Gastrocnemius medialis (tissue), 4 donors: ENCODE results near the gene UROC1. TPM values are rescaled to one million over a fixed set of nuclear protein-coding genes. Genes with fewer than 3 reads are reported as not detected.

Experiments
- ATAC-seq, 2 donors: fragments of 150-250 bp; one replicate each; pipeline ENCODE4 v1.9.1; 2016
- DNase-seq, 2 donors: peaks; one replicate each; pipeline ENCODE4 v3.0.0-alpha.2; 2019
- H3K27ac ChIP-seq, 4 donors: fragments of 200-600 bp; sonication (generic); 1 replicate in 1 of 4; 2 replicates in 3 of 4; pipeline ENCODE4 v1.5.1; 2016 to 2018; ENCODE audit warnings: mild to moderate bottlenecking in 2 of 4, moderate library complexity in 1 of 4
- H3K27me3 ChIP-seq, 3 donors: fragments of 200-600 bp; sonication (generic) in 2 of 3; 1 replicate in 1 of 3; 2 replicates in 2 of 3; pipeline versions ENCODE4 v1.5.1 to v1.6.0; 2016 to 2019; ENCODE audit warnings: mild to moderate bottlenecking in 1 of 3, moderate library complexity in 1 of 3
- H3K36me3 ChIP-seq, 2 donors: fragments of 200-600 bp; sonication (generic) in 1 of 2; one replicate each; pipeline ENCODE4 v1.5.1; 2017 to 2018
- H3K4me1 ChIP-seq, 2 donors: fragments of 200-600 bp; sonication (generic) in 1 of 2; one replicate each; pipeline ENCODE4 v1.5.1; 2016 to 2017; ENCODE audit warnings: mild to moderate bottlenecking in 2 of 2
- H3K4me3 ChIP-seq, 4 donors: fragments of 200-600 bp; sonication (generic) in 3 of 4; 1 replicate in 1 of 4; 2 replicates in 3 of 4; pipeline ENCODE4 v1.5.1; 2016 to 2019; ENCODE audit warnings: mild to moderate bottlenecking in 2 of 4
- H3K9me3 ChIP-seq, 3 donors: fragments of 200-600 bp; sonication (generic) in 2 of 3; 1 replicate in 1 of 3; 2 replicates in 2 of 3; pipeline ENCODE4 v1.5.1; 2016 to 2019
- POLR2A ChIP-seq, 2 donors: fragments of 450-650 bp; IDR thresholded peaks; one replicate each; pipeline ENCODE4 v1.6.1; 2017; ENCODE audit warnings: antibody characterized with exemption in 2 of 2, mild to moderate bottlenecking in 2 of 2, moderate library complexity in 2 of 2
- in situ Hi-C, 4 donors: fragments of 200-750 bp; cut with MboI; loops; one replicate each; pipeline versions ENCODE4 v1.15.0 to v1.8.0; 2017; ENCODE audit warnings: low sequenced_read_pairs in 4 of 4
- intact Hi-C: fragments of 100-400 bp; cut with DNase I; formaldehyde crosslinking; loops from one replicate; pipeline ENCODE4 v1.15.1; 2023; ENCODE audit warnings: low total_unique reads
- total RNA-seq, 4 donors: library from RNA; depleted of rRNA; stranded (reverse); fragments of >200 nt; gene quantifications; one replicate each; pipeline versions ENCODE4 v1.1.0 to v1.2.3, GENCODE V29; 2016
- TF ChIP-seq, protein P1 (sequence below), 5 experiments: fragments of 450-650 bp in 3 of 5; fragments of 200-600 bp in 2 of 5; sonication (generic) in 2 of 5; IDR thresholded peaks in 4 of 5; conservative IDR thresholded peaks in 1 of 5; 1 replicate in 4 of 5; 2 replicates in 1 of 5; pipeline ENCODE4 v1.5.1; 2016 to 2019; ENCODE audit warnings: antibody characterized with exemption in 5 of 5, mild to moderate bottlenecking in 3 of 5, moderate library complexity in 3 of 5

Gene UROC1
- total RNA-seq, 4 donors from 2014 or later = 0.07 to 0.36 TPM; not detected in 2

DNA sequence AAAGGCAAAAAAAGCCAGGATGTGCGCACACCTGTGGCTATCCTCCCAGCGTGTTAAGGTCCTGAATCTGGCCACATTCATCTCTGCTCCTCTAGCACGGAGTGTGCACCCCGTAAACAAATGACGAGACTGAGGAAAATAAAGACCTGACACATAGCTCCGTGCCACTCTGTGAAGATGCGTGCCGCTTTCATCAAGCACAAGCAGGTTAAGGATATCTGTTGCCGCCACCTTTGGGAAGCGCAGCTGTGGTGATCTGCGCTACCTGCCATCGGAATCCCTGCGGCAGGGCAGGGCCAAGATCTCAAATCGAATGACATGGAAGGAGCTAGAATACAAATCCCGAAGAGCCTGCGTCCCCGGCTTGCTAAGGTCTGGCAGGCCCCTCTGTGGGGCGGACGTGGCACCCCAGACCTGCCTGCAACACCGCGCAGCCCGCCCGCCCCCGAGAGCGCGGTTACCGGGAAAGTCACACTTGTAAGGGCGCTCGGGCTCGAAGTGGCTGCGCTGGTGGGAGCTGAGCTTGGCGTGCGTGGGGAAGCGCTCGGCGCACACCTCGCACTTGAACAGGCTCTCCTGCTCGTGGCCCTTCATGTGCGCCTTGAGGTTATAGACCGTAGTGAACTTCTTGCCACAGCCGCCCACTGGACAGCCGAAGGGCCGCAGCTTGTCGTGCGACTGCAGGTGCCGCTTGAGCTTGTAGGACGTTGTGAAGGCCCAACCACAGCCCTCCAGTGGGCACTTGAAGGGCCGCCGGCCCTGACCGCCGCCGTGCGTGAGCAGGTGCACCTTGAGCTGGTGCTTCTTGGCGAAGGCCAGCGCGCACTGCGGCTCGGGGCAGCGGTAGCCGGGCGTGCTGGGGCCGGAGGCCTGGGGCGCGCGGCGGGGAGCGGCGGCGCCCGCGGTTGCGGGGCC, 42.8 kb downstream of the UROC1 start:
- DNase-seq = peak in 1 of 2 donors; percentile 66
- in situ Hi-C loops (loop anchor here in 2 of 4 donors (10.0 kb wide), 2 partner anchors 80 to 220 kb away; partner anchors contain the start of gene CFAP100 (in 2 of the 2)), intact Hi-C loops (loop anchor here (1.0 to 10.0 kb wide), 3 partner anchors 86 to 560 kb away; no protein-coding TSS in a partner anchor)
- Histone ChIP-seq H3K4me1 (peaks cover 49 to 54% of the 10 kb centered on the region in 2 donors), H3K27ac (peak overlapping the region; percentile 94 to 97 (median 96)), H3K4me3 (peak overlapping the region; percentile 70 to 93 (median 72)), H3K36me3 (peaks cover 0 to 11% of the 10 kb centered on the region in 2 donors), H3K9me3 (no peaks in the 10 kb centered on the region), H3K27me3 (no peaks in the 10 kb centered on the region)
- ATAC-seq = peak; percentile 15 to 21
- TF ChIP-seq POLR2A (IDR thresholded peaks at IDR 0.05) = peak in 1 of 2 donors; percentile 54
- TF ChIP-seq, protein P1, sequence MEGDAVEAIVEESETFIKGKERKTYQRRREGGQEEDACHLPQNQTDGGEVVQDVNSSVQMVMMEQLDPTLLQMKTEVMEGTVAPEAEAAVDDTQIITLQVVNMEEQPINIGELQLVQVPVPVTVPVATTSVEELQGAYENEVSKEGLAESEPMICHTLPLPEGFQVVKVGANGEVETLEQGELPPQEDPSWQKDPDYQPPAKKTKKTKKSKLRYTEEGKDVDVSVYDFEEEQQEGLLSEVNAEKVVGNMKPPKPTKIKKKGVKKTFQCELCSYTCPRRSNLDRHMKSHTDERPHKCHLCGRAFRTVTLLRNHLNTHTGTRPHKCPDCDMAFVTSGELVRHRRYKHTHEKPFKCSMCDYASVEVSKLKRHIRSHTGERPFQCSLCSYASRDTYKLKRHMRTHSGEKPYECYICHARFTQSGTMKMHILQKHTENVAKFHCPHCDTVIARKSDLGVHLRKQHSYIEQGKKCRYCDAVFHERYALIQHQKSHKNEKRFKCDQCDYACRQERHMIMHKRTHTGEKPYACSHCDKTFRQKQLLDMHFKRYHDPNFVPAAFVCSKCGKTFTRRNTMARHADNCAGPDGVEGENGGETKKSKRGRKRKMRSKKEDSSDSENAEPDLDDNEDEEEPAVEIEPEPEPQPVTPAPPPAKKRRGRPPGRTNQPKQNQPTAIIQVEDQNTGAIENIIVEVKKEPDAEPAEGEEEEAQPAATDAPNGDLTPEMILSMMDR (IDR thresholded peaks at IDR 0.05 in 4 of 5, conservative IDR thresholded peaks at IDR 0.05 in 1 of 5) = peak in 1 of 5 experiments; percentile 4

DNA sequence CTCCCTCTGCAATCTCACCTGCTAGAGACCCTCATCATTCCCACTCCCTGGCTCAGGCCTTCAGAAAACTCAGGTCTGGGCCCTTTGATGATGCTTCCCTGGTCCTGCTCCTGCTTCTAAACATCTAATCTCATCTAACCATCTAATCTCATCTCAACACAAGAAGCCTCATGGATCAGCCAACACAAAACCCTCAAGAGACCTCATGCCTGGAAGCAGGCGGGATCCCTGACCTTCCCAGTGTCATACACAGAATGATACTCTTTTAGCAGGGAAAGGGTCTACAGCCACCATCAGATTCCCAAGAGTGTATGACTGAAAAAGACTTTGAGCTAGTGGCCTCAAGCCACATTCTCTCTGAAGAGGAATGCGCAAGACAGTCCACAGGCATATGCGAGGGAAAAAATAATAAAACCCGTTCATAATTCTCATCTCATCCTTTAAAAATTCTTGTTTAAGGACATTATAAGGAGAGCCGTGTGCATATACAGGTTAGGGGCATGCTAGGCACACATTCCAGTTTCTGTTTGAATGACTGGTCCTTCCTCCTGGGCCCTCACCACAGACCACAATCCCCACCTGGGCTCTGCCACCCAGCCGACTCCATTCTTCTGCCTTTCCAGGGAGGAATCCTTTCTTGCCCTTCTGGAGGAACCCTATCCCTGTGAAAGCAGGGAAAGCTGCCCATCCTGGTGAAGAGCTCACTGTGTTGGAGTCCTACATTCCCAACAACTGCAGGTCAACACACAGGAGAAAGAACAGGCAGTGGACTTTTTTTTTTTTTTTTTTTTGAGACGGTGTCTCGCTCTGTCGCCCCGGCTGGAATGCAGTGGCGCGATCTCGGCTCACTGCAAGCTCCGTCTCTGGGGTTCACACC, 44.0 kb downstream of the UROC1 start:
- ATAC-seq (no peak), DNase-seq (no peak)
- H3K27me3 ChIP-seq = no peaks in the 10 kb centered on the region
- intact Hi-C loops = loop anchor here (2.0 to 10.0 kb wide), 2 partner anchors 85 to 559 kb away; no protein-coding TSS in a partner anchor
- H3K9me3 ChIP-seq = no peaks in the 10 kb centered on the region
- H3K4me1 ChIP-seq = peaks cover 61 to 66% of the 10 kb centered on the region in 2 donors
- in situ Hi-C loops = loop anchor here in 2 of 4 donors (10.0 kb wide), 2 partner anchors 79 to 219 kb away; partner anchors contain the start of gene CFAP100 (in 2 of the 2)
- peak overlapping the region; percentile 70 to 93 (median 72) for H3K4me3 ChIP-seq
- TF ChIP-seq POLR2A (IDR thresholded peaks at IDR 0.05) = no peak
- TF ChIP-seq, protein P1 (IDR thresholded peaks at IDR 0.05 in 4 of 5, conservative IDR thresholded peaks at IDR 0.05 in 1 of 5) = no peak
- H3K36me3 ChIP-seq = peaks cover 0 to 23% of the 10 kb centered on the region in 2 donors
- peak overlapping the region; percentile 94 to 97 (median 96) for H3K27ac ChIP-seq

DNA sequence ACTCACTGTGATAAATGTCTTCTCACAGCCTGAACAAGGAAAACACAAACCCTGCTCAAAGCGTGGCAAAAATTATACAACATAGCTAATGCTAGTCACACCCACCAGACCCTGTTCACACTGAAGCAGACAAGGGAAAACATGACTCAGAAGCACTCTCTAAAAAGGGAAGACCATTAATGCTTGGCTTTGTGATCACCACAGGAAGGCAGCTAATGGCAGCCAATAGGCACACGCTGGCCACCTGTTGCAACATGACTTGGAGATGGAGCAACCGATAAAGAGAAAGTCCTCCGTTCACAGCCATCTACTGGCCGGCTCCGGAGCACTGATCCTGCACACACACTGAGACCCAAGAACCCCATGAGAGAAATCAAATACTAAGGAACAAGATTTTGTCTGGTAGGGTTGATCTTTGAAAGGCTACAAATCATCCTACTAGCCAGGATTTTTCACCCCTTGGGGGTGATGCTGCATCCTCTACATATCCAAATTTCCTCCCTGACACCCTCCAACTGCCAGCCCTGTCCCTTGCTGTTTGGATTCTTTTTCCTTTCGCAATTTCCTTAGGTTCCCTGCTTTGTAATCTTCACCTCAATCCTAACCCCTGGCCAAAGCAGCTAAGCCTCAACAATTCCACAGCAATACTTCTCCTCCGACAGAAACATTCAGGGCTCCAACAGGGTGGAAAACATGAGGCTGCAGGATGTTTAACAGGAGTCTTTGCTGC, 45.1 kb downstream of the UROC1 start:
- H3K27ac ChIP-seq = peak overlapping the region; percentile 94 to 97 (median 96)
- peak overlapping the region; percentile 46 to 74 (median 70) for H3K4me3 ChIP-seq
- peaks cover 70 to 77% of the 10 kb centered on the region in 2 donors for H3K4me1 ChIP-seq
- in situ Hi-C loops (loop anchor here in 2 of 4 donors (10.0 kb wide), 2 partner anchors 78 to 218 kb away; partner anchors contain the start of gene CFAP100 (in 2 of the 2)), intact Hi-C loops (loop anchor here (1.0 to 10.0 kb wide), 3 partner anchors 10 to 558 kb away; no protein-coding TSS in a partner anchor)
- DNase-seq = peak; percentile 86 to 95
- peak; percentile 74 to 86 for TF ChIP-seq POLR2A (IDR thresholded peaks at IDR 0.05)
- TF ChIP-seq, protein P1 (IDR thresholded peaks at IDR 0.05 in 4 of 5, conservative IDR thresholded peaks at IDR 0.05 in 1 of 5) = peak in 1 of 5 experiments; percentile 19
- peaks cover 0 to 24% of the 10 kb centered on the region in 2 donors for H3K36me3 ChIP-seq
- peak; percentile 66 to 75 for ATAC-seq
- no peaks in the 10 kb centered on the region for H3K27me3 ChIP-seq
- no peaks in the 10 kb centered on the region for H3K9me3 ChIP-seq
